Measurements from ENCODE around the gene CDC14A. TPM values are rescaled to one million over a fixed set of nuclear protein-coding genes. Genes with fewer than 3 reads are reported as not detected.

Gene CDC14A
- total RNA-seq, 4 donors from 2014 or later: 6.6 to 12.2 (median 7.4) TPM

- 4% methylated on average over 27 of the region's 36 CpGs for WGBS
- DNase-seq (ENCODE audit: extremely low spot score): peak; percentile 95
- Histone ChIP-seq H3K36me3 (no peaks in the 10 kb centered on the region), H3K4me3 (peak overlapping the region; percentile 78 to 95 (median 80)), H3K27ac (replicated peaks in 1 of 4) (peak overlapping the region; percentile 88 to 91 (median 89)), H3K4me1 (peaks cover 22 to 38% (median 31%) of the 10 kb centered on the region in 4 donors), H3K27me3 (no peaks in the 10 kb centered on the region), H3K9me3 (no peaks in the 10 kb centered on the region)
- peak; percentile 24 to 26 (median 25) for TF ChIP-seq CTCF (IDR thresholded peaks at IDR 0.05)
- peak; percentile 73 to 84 for TF ChIP-seq POLR2AphosphoS5 (IDR thresholded peaks at IDR 0.05)
- no peak for TF ChIP-seq EP300 (IDR thresholded peaks at IDR 0.05)
- TF ChIP-seq POLR2A (IDR thresholded peaks at IDR 0.05; ENCODE audit: low read depth): no peak
- intact Hi-C loops (cut with DNase I): loop anchor here (5.0 kb wide), 3 partner anchors 84 to 106 kb away; partner anchors contain the start of genes DBT and RTCA
Measured at GRCh38 chr1:100351095-100351887, 1.0 kb upstream of the CDC14A start.

GRCh38 chr1:100353071-100353801, 930 bp downstream of the CDC14A start:
- Histone ChIP-seq H3K9me3 (no peaks in the 10 kb centered on the region), H3K4me1 (peaks cover 37 to 56% (median 50%) of the 10 kb centered on the region in 4 donors), H3K4me3 (peak overlapping the region; percentile 78 to 95 (median 80)), H3K27me3 (no peaks in the 10 kb centered on the region), H3K27ac (replicated peaks in 1 of 4) (peak overlapping the region; percentile 88 to 91 (median 89)), H3K36me3 (no peaks in the 10 kb centered on the region)
- 2% methylated on average over 28 of the region's 28 CpGs for WGBS
- TF ChIP-seq EP300 (IDR thresholded peaks at IDR 0.05) (no peak), POLR2A (IDR thresholded peaks at IDR 0.05; ENCODE audit: low read depth) (no peak), POLR2AphosphoS5 (IDR thresholded peaks at IDR 0.05) (no peak), CTCF (IDR thresholded peaks at IDR 0.05) (no peak)
- no peak for DNase-seq (ENCODE audit: extremely low spot score)
- intact Hi-C loops (cut with DNase I): loop anchor here (5.0 kb wide), 3 partner anchors 86 to 106 kb away; partner anchors contain the start of genes DBT and RTCA

- DNase-seq (ENCODE audit: extremely low spot score): no peak
- Histone ChIP-seq H3K36me3 (no peaks in the 10 kb centered on the region), H3K4me3 (peak overlapping the region; percentile 78 to 95 (median 80)), H3K27ac (replicated peaks in 1 of 4) (no peak overlapping the region), H3K9me3 (no peaks in the 10 kb centered on the region), H3K4me1 (peaks cover 42 to 63% (median 58%) of the 10 kb centered on the region in 4 donors), H3K27me3 (no peaks in the 10 kb centered on the region)
- no peak for TF ChIP-seq CTCF (IDR thresholded peaks at IDR 0.05)
- TF ChIP-seq POLR2AphosphoS5 (IDR thresholded peaks at IDR 0.05): no peak
- no peak for TF ChIP-seq EP300 (IDR thresholded peaks at IDR 0.05)
- no peak for TF ChIP-seq POLR2A (IDR thresholded peaks at IDR 0.05; ENCODE audit: low read depth)
- WGBS: 79% methylated on average over 1 of the region's 1 CpG
- intact Hi-C loops (cut with DNase I): loop anchor here (5.0 kb wide), 3 partner anchors 87 to 107 kb away; partner anchors contain the start of genes DBT and RTCA
Measured at GRCh38 chr1:100353988-100354387, 1.7 kb downstream of the CDC14A start.

- 64% methylated on average over 2 of the region's 2 CpGs for WGBS
- Histone ChIP-seq H3K4me3 (peak overlapping the region in 1 of 4 donors; percentile 3), H3K27ac (replicated peaks in 1 of 4) (no peak overlapping the region), H3K4me1 (peaks cover 46 to 71% (median 68%) of the 10 kb centered on the region in 4 donors), H3K9me3 (no peaks in the 10 kb centered on the region), H3K27me3 (no peaks in the 10 kb centered on the region), H3K36me3 (no peaks in the 10 kb centered on the region)
- TF ChIP-seq POLR2AphosphoS5 (IDR thresholded peaks at IDR 0.05) (peak in 1 of 2 donors; percentile 23), EP300 (IDR thresholded peaks at IDR 0.05) (no peak)
- DNase-seq (ENCODE audit: extremely low spot score): no peak
- intact Hi-C loops (cut with DNase I): loop anchor here (5.0 kb wide), 3 partner anchors 88 to 108 kb away; partner anchors contain the start of genes DBT and RTCA
Measured at GRCh38 chr1:100354971-100355394, 2.7 kb downstream of the CDC14A start.
